Caco-2 (cell line): ENCODE data around the gene F2. TPM values are rescaled to one million over a fixed set of nuclear protein-coding genes. Genes with fewer than 3 reads are reported as not detected.

Experiments used
- BruUV-seq: library from RNA; stranded (reverse); fragments of 400-500 nt; replicated peaks from 2 replicates; lab custom pipeline; 2021; lab: Mats Ljungman, UMichigan
- CTCF ChIA-PET: fragments of 300-600 bp; sonication (Branson Sonifier 250); formaldehyde crosslinking; loops from one replicate; lab custom pipeline; 2022; ENCODE audit warnings: antibody characterized with exemption; lab: Charles Lee
- POLR2A ChIA-PET: fragments of 300-600 bp; sonication (Branson Sonifier 250); formaldehyde crosslinking; loops from one replicate; lab custom pipeline; 2022; ENCODE audit warnings: antibody characterized with exemption; lab: Charles Lee
- DNase-seq, 2 experiments: peaks; one replicate each; pipeline versions ENCODE4 v3.0.0 to v3.0.0-alpha.2; 2020 to 2022
- H3K27me3 ChIP-seq: replicated peaks from 2 replicates; pipeline ENCODE4 v1.6.0; 2011; ENCODE audit warnings: low read length; ENCODE audit not compliant: control insufficient read depth, insufficient read depth
- H3K36me3 ChIP-seq: 2 replicates; pipeline ENCODE4 v1.5.1; 2011; ENCODE audit warnings: low read length; ENCODE audit not compliant: control insufficient read depth, insufficient read depth
- H3K4me1 ChIP-seq: fragments of 250-450 bp; sonication (Bioruptor Pico); 2 replicates; pipeline ENCODE4 v1.5.1; 2020; ENCODE audit warnings: mild to moderate bottlenecking
- H3K4me3 ChIP-seq: 2 replicates; pipeline ENCODE4 v1.5.1; 2011; ENCODE audit warnings: low read depth, mild to moderate bottlenecking, control low read depth, low read length
- H3K9me3 ChIP-seq: fragments of 250-450 bp; sonication (Bioruptor Pico); 2 replicates; pipeline ENCODE4 v1.5.1; 2020; ENCODE audit warnings: mild to moderate bottlenecking, moderate library complexity
- H3K27ac Mint-ChIP-seq: one replicate; pipeline ENCODE4 v1.8.0; 2022; ENCODE audit warnings: mixed read lengths; ENCODE audit not compliant: unreplicated experiment
- H3K27me3 Mint-ChIP-seq: one replicate; pipeline ENCODE4 v1.8.0; 2022; ENCODE audit warnings: mixed read lengths; ENCODE audit not compliant: insufficient read depth, unreplicated experiment
- H3K36me3 Mint-ChIP-seq: one replicate; pipeline ENCODE4 v1.8.0; 2022; ENCODE audit warnings: mild to moderate bottlenecking, mixed read lengths; ENCODE audit not compliant: insufficient read depth, unreplicated experiment
- H3K4me1 Mint-ChIP-seq: one replicate; pipeline ENCODE4 v1.8.0; 2022; ENCODE audit warnings: low read depth, mixed read lengths; ENCODE audit not compliant: unreplicated experiment
- H3K4me3 Mint-ChIP-seq: one replicate; pipeline ENCODE4 v1.8.0; 2022; ENCODE audit warnings: mild to moderate bottlenecking, moderate library complexity, mixed read lengths; ENCODE audit not compliant: unreplicated experiment
- H3K9me3 Mint-ChIP-seq: one replicate; pipeline ENCODE4 v1.8.0; 2022; ENCODE audit warnings: mixed read lengths; ENCODE audit not compliant: unreplicated experiment
- intact Hi-C: fragments of 100-400 bp; cut with micrococcal nuclease; formaldehyde crosslinking; loops from one replicate; pipeline ENCODE4 v1.10.0; 2022; ENCODE audit not compliant: unreplicated experiment
- total RNA-seq: library from RNA; stranded (reverse); gene quantifications from 2 replicates; pipeline ENCODE4 v1.2.3, GENCODE V29; 2022
- TF ChIP-seq, protein P1 (sequence below), 2 experiments: fragments of 200-600 bp in 1 of 2; IDR thresholded peaks; 1 replicate in 1 of 2; 2 replicates in 1 of 2; pipeline versions ENCODE4 v1.5.1 to v1.8.0; 2011 to 2022; ENCODE audit warnings: antibody characterized with exemption in 1 of 2, control low read depth in 1 of 2, inconsistent platforms in 1 of 2, low read depth in 1 of 2, low read length in 1 of 2, mild to moderate bottlenecking in 1 of 2, moderate library complexity in 1 of 2; ENCODE audit not compliant: insufficient read depth in 1 of 2, severe bottlenecking in 1 of 2, unreplicated experiment in 1 of 2

F2 gene
- total RNA-seq, 1 experiment from 2014 or later = 60.0 TPM

DNA sequence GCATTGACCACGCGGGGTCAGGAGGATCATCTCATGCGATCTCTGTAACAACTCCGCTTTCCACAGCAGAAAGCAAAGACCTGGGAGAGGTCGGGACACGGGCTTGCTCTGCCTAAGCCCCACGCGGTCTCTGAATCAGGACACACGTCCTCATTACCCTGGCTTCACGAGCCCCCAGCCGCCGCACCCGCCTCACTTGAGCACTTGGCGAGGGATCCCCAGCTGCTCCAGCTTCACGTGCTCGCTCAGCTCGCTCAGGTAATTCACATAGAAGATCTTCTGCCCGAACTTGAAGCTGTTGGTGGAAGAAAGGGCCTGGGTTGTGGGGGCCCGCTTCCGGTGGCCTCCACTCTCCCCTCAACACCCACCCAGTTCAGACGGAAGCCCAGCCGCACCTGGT lies 38.2 kb upstream of the F2 start:
- H3K36me3 ChIP-seq = peaks cover 3% of the 10 kb centered on the region; the same call in 1 of the 2 replicates
- H3K4me3 ChIP-seq = no peak overlapping the region
- Mint-ChIP-seq H3K9me3 (no peaks in the 10 kb centered on the region), H3K27ac (no peak overlapping the region), H3K4me3 (no peak overlapping the region), H3K4me1 (no peaks in the 10 kb centered on the region), H3K36me3 (peaks cover 53% of the 10 kb centered on the region), H3K27me3 (no peaks in the 10 kb centered on the region)
- DNase-seq = no peak
- H3K9me3 ChIP-seq = no peaks in the 10 kb centered on the region
- intact Hi-C loops = no loop called here
- no TSS peak for BruUV-seq
- ChIA-PET CTCF (no interaction called here), POLR2A (no interaction called here)
- TF ChIP-seq, protein P1, sequence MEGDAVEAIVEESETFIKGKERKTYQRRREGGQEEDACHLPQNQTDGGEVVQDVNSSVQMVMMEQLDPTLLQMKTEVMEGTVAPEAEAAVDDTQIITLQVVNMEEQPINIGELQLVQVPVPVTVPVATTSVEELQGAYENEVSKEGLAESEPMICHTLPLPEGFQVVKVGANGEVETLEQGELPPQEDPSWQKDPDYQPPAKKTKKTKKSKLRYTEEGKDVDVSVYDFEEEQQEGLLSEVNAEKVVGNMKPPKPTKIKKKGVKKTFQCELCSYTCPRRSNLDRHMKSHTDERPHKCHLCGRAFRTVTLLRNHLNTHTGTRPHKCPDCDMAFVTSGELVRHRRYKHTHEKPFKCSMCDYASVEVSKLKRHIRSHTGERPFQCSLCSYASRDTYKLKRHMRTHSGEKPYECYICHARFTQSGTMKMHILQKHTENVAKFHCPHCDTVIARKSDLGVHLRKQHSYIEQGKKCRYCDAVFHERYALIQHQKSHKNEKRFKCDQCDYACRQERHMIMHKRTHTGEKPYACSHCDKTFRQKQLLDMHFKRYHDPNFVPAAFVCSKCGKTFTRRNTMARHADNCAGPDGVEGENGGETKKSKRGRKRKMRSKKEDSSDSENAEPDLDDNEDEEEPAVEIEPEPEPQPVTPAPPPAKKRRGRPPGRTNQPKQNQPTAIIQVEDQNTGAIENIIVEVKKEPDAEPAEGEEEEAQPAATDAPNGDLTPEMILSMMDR (IDR thresholded peaks at IDR 0.05; ENCODE audit: insufficient read depth in 1 of 2, low read depth in 1 of 2, low read length in 1 of 2, severe bottlenecking in 1 of 2, unreplicated experiment in 1 of 2) = no peak
- no peaks in the 10 kb centered on the region for H3K27me3 ChIP-seq
- H3K4me1 ChIP-seq = peaks cover under 1% of the 10 kb centered on the region; the same call in 1 of the 2 replicates

DNA sequence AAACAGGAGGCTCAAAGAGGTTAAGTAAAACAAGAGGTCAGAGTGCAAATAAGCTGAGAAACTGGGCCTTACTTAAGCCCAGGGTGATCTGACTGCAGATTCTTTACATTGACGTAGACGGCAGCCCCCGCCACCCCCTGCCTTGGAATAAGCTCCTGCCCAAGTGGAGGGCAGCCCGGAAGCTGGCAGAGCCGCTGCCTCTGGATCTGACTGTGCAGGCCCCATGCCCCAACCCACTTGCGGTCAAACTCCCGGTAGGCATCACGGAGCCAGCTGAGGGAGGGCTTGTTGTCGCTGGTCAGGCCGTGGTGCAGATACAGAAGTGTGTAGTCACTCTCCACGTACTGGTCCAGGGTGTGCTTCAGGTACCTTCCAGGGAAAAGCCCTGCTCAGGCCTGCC lies 37.2 kb upstream of the F2 start:
- Histone ChIP-seq H3K27me3 (no peaks in the 10 kb centered on the region), H3K36me3 (peaks cover 3% of the 10 kb centered on the region; the same call in 1 of the 2 replicates), H3K4me3 (no peak overlapping the region), H3K4me1 (no peaks in the 10 kb centered on the region), H3K9me3 (no peaks in the 10 kb centered on the region)
- no TSS peak for BruUV-seq
- no peak overlapping the region for H3K27ac Mint-ChIP-seq
- H3K27me3 Mint-ChIP-seq = no peaks in the 10 kb centered on the region
- POLR2A ChIA-PET = no interaction called here
- no peaks in the 10 kb centered on the region for H3K9me3 Mint-ChIP-seq
- TF ChIP-seq, protein P1 (IDR thresholded peaks at IDR 0.05; ENCODE audit: insufficient read depth in 1 of 2, low read depth in 1 of 2, low read length in 1 of 2, severe bottlenecking in 1 of 2, unreplicated experiment in 1 of 2) = no peak
- H3K4me3 Mint-ChIP-seq = no peak overlapping the region
- H3K36me3 Mint-ChIP-seq = peaks cover 58% of the 10 kb centered on the region
- intact Hi-C loops = no loop called here
- DNase-seq = no peak
- H3K4me1 Mint-ChIP-seq = no peaks in the 10 kb centered on the region
- CTCF ChIA-PET = no interaction called here

DNA sequence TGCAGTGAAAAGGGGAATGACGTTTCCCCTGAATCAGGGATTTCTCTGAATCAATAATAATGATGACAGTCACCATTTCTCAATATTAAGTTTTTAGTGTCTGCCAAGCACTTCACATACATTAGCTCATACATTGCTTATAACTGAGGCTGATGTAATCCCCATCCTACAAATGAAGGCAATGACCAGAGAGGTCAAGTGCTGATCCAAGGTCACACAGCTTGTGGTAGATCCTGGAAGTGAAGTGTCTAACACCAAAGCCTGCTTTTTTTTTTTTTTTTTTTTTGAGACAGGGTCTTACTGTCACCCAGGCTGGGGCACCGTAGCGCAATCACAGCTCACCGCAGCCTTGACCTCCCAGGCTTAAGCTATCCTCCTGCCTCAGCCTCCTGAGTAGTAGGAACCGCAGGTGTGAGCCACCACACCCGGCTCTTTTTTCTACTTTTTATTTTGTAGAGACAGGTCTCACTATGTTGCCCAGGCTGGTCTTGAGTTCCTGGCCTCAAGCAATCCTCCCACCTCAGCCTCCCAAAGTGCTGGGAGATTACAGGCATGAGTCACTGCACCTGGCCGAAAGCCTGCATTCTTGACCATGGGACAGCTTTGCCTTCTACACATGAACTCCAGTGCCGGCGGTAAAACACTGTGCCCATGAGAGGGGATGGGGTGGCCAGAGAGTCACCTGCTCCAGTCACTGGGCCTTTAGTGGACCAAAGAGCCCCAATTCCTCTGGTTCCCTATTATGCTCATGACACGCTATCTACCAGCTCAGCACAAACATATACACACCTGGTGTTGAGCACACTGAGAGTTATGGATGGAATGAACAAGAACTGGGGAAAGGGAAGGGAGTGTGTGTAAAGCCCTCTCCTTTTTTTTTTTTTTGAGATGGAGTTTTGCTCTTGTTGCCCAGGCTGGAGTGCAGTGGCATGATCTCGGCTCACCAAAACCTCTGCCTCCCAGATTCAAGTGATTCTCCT lies 36.0 kb upstream of the F2 start:
- no TSS peak for BruUV-seq
- Mint-ChIP-seq H3K4me1 (no peaks in the 10 kb centered on the region), H3K27me3 (no peaks in the 10 kb centered on the region), H3K9me3 (no peaks in the 10 kb centered on the region), H3K36me3 (peaks cover 53% of the 10 kb centered on the region), H3K27ac (no peak overlapping the region), H3K4me3 (no peak overlapping the region)
- intact Hi-C loops = no loop called here
- peaks cover 10% of the 10 kb centered on the region for H3K36me3 ChIP-seq
- no peak for DNase-seq
- no peaks in the 10 kb centered on the region for H3K4me1 ChIP-seq
- H3K9me3 ChIP-seq = no peaks in the 10 kb centered on the region
- TF ChIP-seq, protein P1 (IDR thresholded peaks at IDR 0.05; ENCODE audit: insufficient read depth in 1 of 2, low read depth in 1 of 2, low read length in 1 of 2, severe bottlenecking in 1 of 2, unreplicated experiment in 1 of 2) = no peak
- ChIA-PET POLR2A (interaction anchor here (0.6 kb wide), 1 partner anchor 23 kb away, joined by 7 read pairs; no protein-coding TSS in a partner anchor), CTCF (no interaction called here)
- H3K4me3 ChIP-seq = no peak overlapping the region
- no peaks in the 10 kb centered on the region for H3K27me3 ChIP-seq
